Left cardiac atrium (tissue), 4 donors: ENCODE data around the gene RBM18. TPM values are rescaled to one million over a fixed set of nuclear protein-coding genes. Genes with fewer than 3 reads are reported as not detected.

Experiments
- ATAC-seq, 2 donors: fragments of 200-7000 bp; cut with Tn5 transposase; one replicate each; pipeline ENCODE4 v1.9.1; 2020; ENCODE audit warnings: mild to moderate bottlenecking in 2 of 2, moderate library complexity in 2 of 2
- DNase-seq: peaks from one replicate; pipeline ENCODE4 v3.0.0-alpha.2; 2020
- intact Hi-C, 2 donors: fragments of 100-400 bp; cut with DNase I; formaldehyde crosslinking; loops; one replicate each; pipeline versions ENCODE4 v1.14.1 to v1.15.1; 2022 to 2023
- total RNA-seq, 2 donors: library from RNA; stranded (reverse); fragmentation: NEBNext Ultra II Directional; extraction: Animal tissue kit (Norgen Biotek cat#: 25700); gene quantifications; one replicate each; pipeline ENCODE4 v1.2.1, GENCODE V29; 2021
- donor health status: DM: no; HTN: yes; CAD: no.
- donor health status: DM: no; HTN: yes; CAD: no; lungs with severe emphysema.
- donor health status: DM: yes; HTN: yes; CAD: no.
- donor health status: Dilated cardiomyopathy.

The RBM18 gene
- total RNA-seq, 2 donors from 2014 or later = 30.3 to 32.5 TPM

- no peak for DNase-seq
- peak; percentile 14 to 73 for ATAC-seq
- intact Hi-C loops = no loop called here
Observed at GRCh38 chr9:122213589-122214413, 50.8 kb downstream of the RBM18 start.

GRCh38 chr9:122213102-122213588 is 51.5 kb downstream of the RBM18 start:
- intact Hi-C loops = no loop called here
- ATAC-seq = no peak
- DNase-seq = no peak

GRCh38 chr9:122212473-122213004 is 52.1 kb downstream of the RBM18 start:
- ATAC-seq (no peak), DNase-seq (no peak)
- intact Hi-C loops = no loop called here

- DNase-seq = no peak
- intact Hi-C loops = no loop called here
- ATAC-seq = no peak
Observed at GRCh38 chr9:122209451-122209850, 55.2 kb downstream of the RBM18 start.

GRCh38 chr9:122207096-122207495 is 57.5 kb downstream of the RBM18 start:
- ATAC-seq = no peak
- intact Hi-C loops = no loop called here
- DNase-seq = no peak

GRCh38 chr9:122206118-122207046 is 58.3 kb downstream of the RBM18 start:
- intact Hi-C loops = no loop called here
- no peak for DNase-seq
- ATAC-seq = no peak

GRCh38 chr9:122205176-122205575 is 59.5 kb downstream of the RBM18 start:
- DNase-seq (no peak), ATAC-seq (no peak)
- intact Hi-C loops = no loop called here

DNA sequence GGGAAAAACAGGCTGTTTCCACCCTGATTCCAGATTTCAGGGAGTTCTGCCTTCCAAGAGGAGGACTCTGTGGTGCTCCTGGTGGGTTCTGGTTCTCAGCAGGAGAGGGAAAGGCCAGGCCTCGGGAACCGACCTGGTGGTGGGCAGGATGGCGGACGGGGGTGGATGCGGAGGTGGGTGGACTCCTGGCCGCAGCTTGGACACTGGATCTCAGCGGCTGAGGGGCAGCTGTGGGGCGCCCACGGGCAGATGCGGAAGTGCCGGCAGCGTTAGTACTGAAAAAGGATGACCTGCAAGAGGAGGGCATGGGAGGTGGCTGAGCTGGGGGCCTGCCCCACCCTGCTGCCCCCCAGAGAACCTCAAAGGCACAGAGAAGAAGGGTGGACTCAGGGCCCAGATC is 60.1 kb downstream of the RBM18 start:
- intact Hi-C loops = no loop called here
- DNase-seq (no peak), ATAC-seq (no peak)

DNA sequence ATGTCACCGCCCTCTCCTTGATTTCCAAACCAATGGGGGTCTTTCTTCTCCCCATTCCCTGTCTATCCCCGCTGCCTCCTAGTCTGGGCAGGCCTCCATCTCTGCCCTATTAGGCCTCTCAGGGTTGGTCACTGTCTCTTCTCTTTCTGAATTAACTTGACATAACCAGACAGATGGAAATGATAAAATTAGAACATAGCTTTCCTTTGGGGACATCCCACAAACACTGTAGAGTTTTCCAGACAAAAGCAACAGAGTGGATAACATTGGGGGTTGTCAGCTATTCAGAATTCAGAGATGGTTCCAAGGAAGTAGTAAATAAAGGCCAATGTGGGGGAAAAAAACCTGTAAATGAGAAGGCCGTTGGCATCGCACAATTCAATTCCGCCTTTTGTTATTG is 60.6 kb downstream of the RBM18 start:
- no peak for DNase-seq
- ATAC-seq = no peak
- intact Hi-C loops = no loop called here

DNA sequence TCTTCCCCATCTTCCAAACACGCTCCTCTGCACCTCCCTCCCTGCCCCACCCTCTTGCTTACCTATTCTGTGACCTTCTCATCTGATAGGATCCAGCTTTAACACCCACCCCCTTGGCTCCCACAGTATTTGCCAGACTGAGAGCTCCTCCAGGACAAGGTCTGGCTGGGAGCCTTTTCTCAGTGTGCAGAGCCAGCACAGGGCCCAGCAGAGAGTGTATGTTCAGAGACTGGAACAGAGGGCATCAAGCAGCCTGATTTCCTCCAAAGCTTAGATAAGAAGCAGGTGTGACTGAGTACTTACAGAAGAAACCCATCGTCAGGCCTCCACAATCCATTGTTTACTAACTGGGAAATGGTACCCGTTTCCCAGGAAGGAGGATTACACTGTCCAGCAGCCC is 62.5 kb downstream of the RBM18 start:
- ATAC-seq (peak; percentile 16 to 51), DNase-seq (no peak)
- intact Hi-C loops = no loop called here

DNA sequence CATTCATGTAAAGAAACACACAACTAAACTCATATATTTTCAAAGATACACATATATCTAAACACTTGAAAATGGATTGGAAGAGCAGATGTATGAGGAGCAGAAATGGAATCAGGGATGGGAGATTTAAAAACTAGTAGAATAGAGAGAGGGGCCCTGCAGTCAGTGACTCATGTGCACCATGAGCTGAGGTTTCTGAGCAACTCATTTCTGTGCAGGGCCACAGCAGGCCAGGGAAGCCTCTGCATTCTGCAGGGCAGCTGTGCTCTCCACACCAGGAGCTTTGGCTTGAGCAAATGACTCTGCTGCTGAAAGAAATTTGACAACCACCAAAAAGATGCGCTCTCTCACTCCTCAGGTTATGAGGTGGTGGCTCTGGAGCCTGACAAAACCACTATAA is 63.0 kb downstream of the RBM18 start:
- ATAC-seq (no peak), DNase-seq (no peak)
- intact Hi-C loops = no loop called here

- intact Hi-C loops = no loop called here
- peak in 1 of 2 donors; percentile 40 for ATAC-seq
- DNase-seq = no peak
Observed at GRCh38 chr9:122200960-122201595, 63.6 kb downstream of the RBM18 start.

DNA sequence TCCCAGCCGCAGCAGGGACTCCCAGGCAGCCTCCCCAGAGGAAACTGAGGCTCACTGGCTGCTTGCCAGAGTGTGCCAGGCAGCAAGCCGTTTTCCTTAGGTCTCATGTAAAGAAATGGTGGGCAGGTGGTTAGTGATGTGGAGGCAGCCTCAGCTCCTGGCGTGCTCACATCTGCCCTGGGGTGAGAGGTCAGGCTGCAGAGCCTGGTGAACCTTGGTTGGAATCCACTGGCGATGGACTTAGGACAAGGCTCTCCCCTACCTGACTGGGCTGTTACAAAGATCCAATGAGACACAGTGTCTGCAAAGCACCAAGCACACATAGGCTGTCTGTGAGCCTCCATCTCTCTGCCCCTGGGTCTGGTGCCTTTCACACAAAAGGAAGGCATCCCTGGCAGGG is 66.8 kb downstream of the RBM18 start:
- ATAC-seq = no peak
- intact Hi-C loops = no loop called here
- DNase-seq = no peak

DNA sequence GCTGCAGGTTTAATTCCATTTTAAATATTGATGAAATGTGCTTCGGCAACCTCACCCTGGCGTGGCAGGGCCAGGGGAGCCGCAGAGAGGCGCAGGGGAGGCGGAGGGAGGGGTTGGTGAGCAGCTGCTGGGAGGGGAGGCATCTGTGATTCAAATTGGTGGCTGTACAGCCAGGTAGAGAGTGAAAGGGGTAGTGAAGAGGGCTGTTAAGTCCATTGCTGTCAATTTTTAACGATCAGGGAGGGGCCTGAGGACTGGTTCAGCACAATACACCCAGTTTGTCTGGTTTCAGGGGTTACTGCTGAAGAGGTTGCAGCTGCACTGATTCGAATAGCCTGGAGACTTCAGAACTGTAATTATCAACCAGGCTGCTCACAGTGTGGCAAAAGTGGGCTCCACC is 67.2 kb downstream of the RBM18 start:
- ATAC-seq (no peak), DNase-seq (no peak)
- intact Hi-C loops = no loop called here

GRCh38 chr9:122195875-122196274 is 68.8 kb downstream of the RBM18 start:
- intact Hi-C loops = no loop called here
- DNase-seq = no peak
- ATAC-seq = no peak

DNA sequence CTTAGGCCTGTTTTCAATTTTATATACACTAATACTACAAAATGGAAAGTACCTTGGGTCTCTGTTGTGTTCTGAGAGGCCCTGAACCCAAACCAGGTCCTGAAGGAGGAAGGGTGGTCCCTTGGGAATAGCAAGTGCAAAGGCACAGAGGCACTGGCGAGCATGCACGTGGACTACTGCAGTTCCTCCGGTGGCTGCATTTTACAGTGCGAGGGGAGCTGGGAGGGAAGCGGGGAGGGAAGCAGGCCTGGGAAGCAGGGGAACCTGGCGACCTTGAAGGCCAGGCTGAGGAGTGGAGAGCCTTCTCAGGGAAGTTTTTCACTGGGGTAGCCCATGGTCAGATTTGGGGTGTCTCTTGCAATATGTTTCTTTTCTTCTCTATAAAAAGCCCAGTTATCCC is 71.0 kb downstream of the RBM18 start:
- no peak for ATAC-seq
- no peak for DNase-seq
- intact Hi-C loops = no loop called here

- ATAC-seq (no peak), DNase-seq (no peak)
- intact Hi-C loops = no loop called here
Observed at GRCh38 chr9:122192914-122193525, 71.6 kb downstream of the RBM18 start.

DNA sequence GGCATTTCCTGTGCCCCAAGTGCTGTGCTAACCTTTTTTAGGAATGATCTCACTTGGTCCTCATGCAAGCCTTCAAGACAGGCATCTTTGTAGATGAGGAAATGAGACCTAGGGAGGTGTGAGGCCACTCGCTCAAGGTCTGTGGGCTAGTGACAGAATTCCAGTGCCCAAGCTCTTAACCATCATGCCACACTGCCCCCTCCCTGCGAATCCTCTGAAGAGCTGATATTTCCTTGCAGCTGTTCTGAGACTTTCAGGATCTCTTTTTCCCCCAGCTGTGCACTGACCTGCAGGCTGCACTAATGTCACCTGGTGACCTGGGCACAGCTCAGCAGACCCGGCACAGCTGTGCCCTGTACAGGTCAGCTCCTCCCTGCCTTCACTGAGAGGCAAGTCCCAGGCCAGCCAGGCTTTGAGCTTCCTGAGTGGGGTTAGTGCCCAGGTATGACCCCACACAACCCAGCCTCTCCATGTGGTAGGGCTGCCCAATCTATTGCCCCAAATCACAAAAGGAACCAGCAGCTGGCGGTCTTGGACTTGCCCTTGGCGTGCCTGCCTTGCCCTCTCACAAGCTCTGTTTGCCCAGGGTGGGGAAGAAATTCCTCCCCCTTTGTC is 72.3 kb downstream of the RBM18 start:
- DNase-seq (no peak), ATAC-seq (no peak)
- intact Hi-C loops = no loop called here

GRCh38 chr9:122191584-122191983 is 73.1 kb downstream of the RBM18 start:
- DNase-seq (no peak), ATAC-seq (no peak)
- intact Hi-C loops = no loop called here
